ENCODE measurements around the gene SDK1. TPM values are rescaled to one million over a fixed set of nuclear protein-coding genes. Genes with fewer than 3 reads are reported as not detected.

SDK1 gene
- total and polyA plus RNA-seq, 2 experiments from 2014 or later, result 2.1 to 10.0 TPM

GRCh38 chr7:3738964-3739363 is 437.9 kb downstream of the SDK1 start:
- H3K27me3 Mint-ChIP-seq (ENCODE audit: insufficient read depth, low read depth, poor library complexity), result peaks cover 2% of the 10 kb centered on the region
- DNase-seq (ENCODE audit: low spot score) (no peak), ATAC-seq (no peak)
- Histone ChIP-seq H3K27me3 (ENCODE audit: insufficient read depth) (no peaks in the 10 kb centered on the region), H3K4me1 (ENCODE audit: insufficient read depth) (no peaks in the 10 kb centered on the region), H3K4me3 (no peak overlapping the region), H3K9me2 (ENCODE audit: insufficient read depth) (no peaks in the 10 kb centered on the region), H2AFZ (no peak overlapping the region), H3K27ac (ENCODE audit: low read depth) (no peak overlapping the region), H3K79me2 (replicated peaks; ENCODE audit: insufficient read depth) (no peaks in the 10 kb centered on the region), H4K20me1 (replicated peaks; ENCODE audit: insufficient read depth) (no peaks in the 10 kb centered on the region), H3F3A (replicated peaks; ENCODE audit: low read depth) (no peaks in the 10 kb centered on the region), H3K36me3 (ENCODE audit: insufficient read depth) (peaks cover 4% of the 10 kb centered on the region; the same call in 1 of the 2 replicates), H3K4me2 (no peak overlapping the region)
- H3K9me3 Mint-ChIP-seq, result peaks cover 24% of the 10 kb centered on the region
- TF ChIP-seq CTCF (conservative IDR thresholded peaks at IDR 0.05; ENCODE audit: low read depth in 2 of 2), result no peak
- TF ChIP-seq JUNB (IDR thresholded peaks at IDR 0.05; ENCODE audit: unreplicated experiment), result no peak
- no peak for TF ChIP-seq EZH2 (IDR thresholded peaks at IDR 0.05; ENCODE audit: low read depth, unreplicated experiment)
- TF ChIP-seq ZNF331 (CRISPR knock-in tag; IDR thresholded peaks at IDR 0.05; ENCODE audit: low read depth), result no peak
- no peak for TF ChIP-seq EZH2phosphoT487 (IDR thresholded peaks at IDR 0.05; ENCODE audit: unreplicated experiment)
- no peak for TF ChIP-seq NANOG (IDR thresholded peaks at IDR 0.05; ENCODE audit: borderline replicate concordance)
- no peak for TF ChIP-seq ZNF462 (CRISPR knock-in tag; IDR thresholded peaks at IDR 0.05)
- TF ChIP-seq ZNF114 (CRISPR knock-in tag; IDR thresholded peaks at IDR 0.05), result no peak
- TF ChIP-seq STAT1 (IDR thresholded peaks at IDR 0.05; ENCODE audit: unreplicated experiment), result no peak
- TF ChIP-seq ETS1 (IDR thresholded peaks at IDR 0.05), result no peak
- TF ChIP-seq POLR2AphosphoS5 (IDR thresholded peaks at IDR 0.05; ENCODE audit: low read depth), result no peak
- TF ChIP-seq CREB1 (CRISPR knock-in tag; IDR thresholded peaks at IDR 0.05; ENCODE audit: low read depth), result no peak
- no peak for TF ChIP-seq REST (IDR thresholded peaks at IDR 0.05; ENCODE audit: unreplicated experiment)
- H3K4me1 Mint-ChIP-seq, result no peaks in the 10 kb centered on the region; the same call in 2 of the 3 replicates
- no peak overlapping the region for H3K4me3 Mint-ChIP-seq
- H3K27ac Mint-ChIP-seq, result no peak overlapping the region
- 0 out of 3 replicates have a peak, but pooled peaks cover 6% of the 10 kb centered on the region for H3K36me3 Mint-ChIP-seq (ENCODE audit: low read depth)

All from GM23338 (cell line).